Cardiac muscle cell (in vitro differentiated cells and primary cell): ENCODE measurements around the gene ZIC1. TPM values are rescaled to one million over a fixed set of nuclear protein-coding genes. Genes with fewer than 3 reads are reported as not detected.

ENCODE experiments used
- DNase-seq, 2 donors: peaks; one replicate each; pipeline versions ENCODE4 v3.0.0 to v3.0.0-alpha.2; 2010 to 2017; ENCODE audit warnings: low read depth in 1 of 2, low spot score in 1 of 2
- H3K27ac ChIP-seq: fragments of 200-600 bp; sonication (generic); 2 replicates; pipeline ENCODE4 v1.5.1; 2016
- H3K27me3 ChIP-seq: fragments of 200-600 bp; sonication (generic); 2 replicates; pipeline ENCODE4 v1.6.0; 2016; ENCODE audit warnings: control low read depth
- H3K36me3 ChIP-seq: fragments of 200-600 bp; sonication (generic); 2 replicates; pipeline ENCODE4 v1.5.1; 2016; ENCODE audit warnings: control low read depth
- H3K4me1 ChIP-seq: fragments of 200-600 bp; sonication (generic); 2 replicates; pipeline ENCODE4 v1.8.1; 2017; ENCODE audit warnings: low read depth, mild to moderate bottlenecking, mixed run types
- H3K4me3 ChIP-seq: fragments of 200-600 bp; sonication (generic); 2 replicates; pipeline ENCODE4 v1.5.1; 2016; ENCODE audit warnings: mild to moderate bottlenecking
- H3K9me3 ChIP-seq: fragments of 200-600 bp; sonication (generic); 2 replicates; pipeline ENCODE4 v1.5.1; 2017; ENCODE audit warnings: low read depth, mild to moderate bottlenecking, control low read depth
- polyA plus RNA-seq: library from polyadenylated mRNA; unstranded; fragments of >200 nt; fragmentation: Nextera tagmentation; extraction: Ambion mirVana; gene quantifications from 2 replicates; pipeline ENCODE4 v1.2.1, GENCODE V29; 2016
- total RNA-seq: library from RNA; depleted of rRNA; stranded (reverse); fragments of >200 nt; gene quantifications from 2 replicates; pipeline ENCODE4 v1.2.3, GENCODE V29; 2016
- TF ChIP-seq, protein P1 (sequence below): IDR thresholded peaks from 2 replicates; pipeline ENCODE4 v1.5.1; 2012; ENCODE audit warnings: low read depth, mild to moderate bottlenecking, low read length

ZIC1 gene
- total and polyA plus RNA-seq, 2 experiments from 2014 or later = 0.35 TPM; not detected in 1

DNA sequence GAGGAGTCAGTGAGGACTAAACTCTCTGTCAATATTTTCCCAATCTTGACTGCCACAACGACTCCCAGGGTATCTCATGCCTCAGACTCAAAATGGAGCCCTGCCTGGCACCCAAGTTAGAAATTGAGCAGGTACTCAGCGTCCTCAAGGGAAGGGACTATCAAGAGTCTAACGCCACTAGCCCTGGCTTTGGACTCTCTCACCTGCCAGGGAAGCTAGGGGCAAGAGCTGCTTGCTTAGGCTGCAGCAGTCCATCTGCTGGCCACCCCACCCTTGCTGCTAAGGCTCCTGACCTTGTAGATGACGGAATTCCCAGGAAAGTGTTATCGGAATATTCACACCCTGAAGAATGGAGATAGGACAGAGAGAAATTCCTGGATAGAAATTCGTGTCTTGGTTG, 35.9 kb upstream of the ZIC1 start:
- H3K27me3 ChIP-seq = peaks cover 100% of the 10 kb centered on the region
- no peaks in the 10 kb centered on the region for H3K9me3 ChIP-seq
- H3K4me1 ChIP-seq = no peaks in the 10 kb centered on the region
- H3K36me3 ChIP-seq = no peaks in the 10 kb centered on the region
- no peak overlapping the region for H3K27ac ChIP-seq
- H3K4me3 ChIP-seq = no peak overlapping the region
- no peak for DNase-seq
- TF ChIP-seq, protein P1, sequence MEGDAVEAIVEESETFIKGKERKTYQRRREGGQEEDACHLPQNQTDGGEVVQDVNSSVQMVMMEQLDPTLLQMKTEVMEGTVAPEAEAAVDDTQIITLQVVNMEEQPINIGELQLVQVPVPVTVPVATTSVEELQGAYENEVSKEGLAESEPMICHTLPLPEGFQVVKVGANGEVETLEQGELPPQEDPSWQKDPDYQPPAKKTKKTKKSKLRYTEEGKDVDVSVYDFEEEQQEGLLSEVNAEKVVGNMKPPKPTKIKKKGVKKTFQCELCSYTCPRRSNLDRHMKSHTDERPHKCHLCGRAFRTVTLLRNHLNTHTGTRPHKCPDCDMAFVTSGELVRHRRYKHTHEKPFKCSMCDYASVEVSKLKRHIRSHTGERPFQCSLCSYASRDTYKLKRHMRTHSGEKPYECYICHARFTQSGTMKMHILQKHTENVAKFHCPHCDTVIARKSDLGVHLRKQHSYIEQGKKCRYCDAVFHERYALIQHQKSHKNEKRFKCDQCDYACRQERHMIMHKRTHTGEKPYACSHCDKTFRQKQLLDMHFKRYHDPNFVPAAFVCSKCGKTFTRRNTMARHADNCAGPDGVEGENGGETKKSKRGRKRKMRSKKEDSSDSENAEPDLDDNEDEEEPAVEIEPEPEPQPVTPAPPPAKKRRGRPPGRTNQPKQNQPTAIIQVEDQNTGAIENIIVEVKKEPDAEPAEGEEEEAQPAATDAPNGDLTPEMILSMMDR = no peak

DNA sequence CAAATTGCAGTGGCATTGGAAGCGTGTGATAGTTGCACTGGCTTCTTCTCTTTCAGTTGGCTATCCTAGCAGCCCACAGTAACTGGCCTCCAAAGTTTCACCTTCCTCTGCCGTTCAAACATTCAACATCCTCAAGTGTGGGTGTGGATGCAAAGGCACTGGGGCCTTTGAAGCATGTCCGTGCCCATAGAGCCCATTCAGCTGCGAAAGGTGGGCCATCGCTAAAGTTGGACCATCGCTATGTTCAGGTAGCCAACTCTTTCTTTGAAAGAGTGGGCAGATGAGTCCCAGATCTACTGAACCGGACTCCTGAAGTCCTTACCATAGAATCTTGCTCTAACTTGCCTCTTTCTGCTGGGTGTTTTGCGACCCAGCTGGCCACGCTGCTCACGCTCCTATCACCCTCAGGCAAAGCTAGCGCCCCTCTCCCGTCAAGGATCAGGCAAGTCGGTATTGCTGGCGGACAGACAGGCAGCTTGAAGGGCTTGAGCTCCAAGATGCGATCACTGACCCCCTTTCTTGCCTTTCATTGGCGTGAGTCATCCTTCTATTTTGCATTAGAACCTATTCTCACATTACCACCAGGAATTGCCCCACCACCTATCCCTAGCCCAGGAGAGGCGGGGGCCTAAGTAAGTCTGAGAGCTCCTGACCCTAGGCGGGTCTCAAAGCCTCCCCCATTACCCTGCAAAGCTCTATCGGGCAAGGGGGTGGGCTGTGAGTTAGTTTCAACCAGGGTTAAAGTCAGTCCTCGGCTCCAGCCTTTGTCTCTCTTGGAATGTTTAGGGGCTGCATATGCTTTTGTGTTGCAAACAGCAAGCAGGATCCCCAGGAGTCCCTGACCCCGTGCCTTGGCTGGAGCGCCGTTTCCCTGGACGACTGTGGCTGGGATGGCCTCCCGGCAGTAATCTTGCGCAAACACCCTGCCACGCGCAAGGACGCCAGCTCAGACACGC, 31.5 kb upstream of the ZIC1 start:
- H3K27me3 ChIP-seq = peaks cover 100% of the 10 kb centered on the region
- no peaks in the 10 kb centered on the region for H3K9me3 ChIP-seq
- H3K27ac ChIP-seq = no peak overlapping the region
- H3K4me3 ChIP-seq = no peak overlapping the region
- DNase-seq = no peak
- H3K36me3 ChIP-seq = no peaks in the 10 kb centered on the region
- TF ChIP-seq, protein P1 = no peak
- no peaks in the 10 kb centered on the region for H3K4me1 ChIP-seq

DNA sequence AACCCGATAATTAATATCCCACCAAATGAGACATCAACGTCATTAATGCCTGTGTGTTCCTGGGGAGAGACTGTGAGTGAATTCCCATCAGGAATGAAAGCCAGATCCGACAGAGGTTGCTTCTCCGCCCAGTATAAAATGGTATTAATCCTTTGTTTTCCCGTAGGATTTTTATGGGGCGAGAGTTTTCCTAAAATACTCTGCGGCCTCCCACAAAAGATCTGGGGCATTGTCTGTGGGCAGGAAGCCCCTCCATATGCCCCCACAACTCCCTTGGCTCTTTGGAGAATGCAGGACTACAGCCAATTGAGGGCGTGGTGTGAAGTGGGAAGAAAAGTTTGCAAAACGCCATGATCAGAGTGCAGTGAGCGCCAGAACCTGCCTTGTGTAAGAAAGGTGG, 29.5 kb upstream of the ZIC1 start:
- Histone ChIP-seq H3K9me3 (no peaks in the 10 kb centered on the region), H3K27ac (no peak overlapping the region), H3K4me1 (no peaks in the 10 kb centered on the region), H3K27me3 (peaks cover 100% of the 10 kb centered on the region), H3K36me3 (no peaks in the 10 kb centered on the region), H3K4me3 (no peak overlapping the region)
- no peak for DNase-seq
- TF ChIP-seq, protein P1 = no peak

DNA sequence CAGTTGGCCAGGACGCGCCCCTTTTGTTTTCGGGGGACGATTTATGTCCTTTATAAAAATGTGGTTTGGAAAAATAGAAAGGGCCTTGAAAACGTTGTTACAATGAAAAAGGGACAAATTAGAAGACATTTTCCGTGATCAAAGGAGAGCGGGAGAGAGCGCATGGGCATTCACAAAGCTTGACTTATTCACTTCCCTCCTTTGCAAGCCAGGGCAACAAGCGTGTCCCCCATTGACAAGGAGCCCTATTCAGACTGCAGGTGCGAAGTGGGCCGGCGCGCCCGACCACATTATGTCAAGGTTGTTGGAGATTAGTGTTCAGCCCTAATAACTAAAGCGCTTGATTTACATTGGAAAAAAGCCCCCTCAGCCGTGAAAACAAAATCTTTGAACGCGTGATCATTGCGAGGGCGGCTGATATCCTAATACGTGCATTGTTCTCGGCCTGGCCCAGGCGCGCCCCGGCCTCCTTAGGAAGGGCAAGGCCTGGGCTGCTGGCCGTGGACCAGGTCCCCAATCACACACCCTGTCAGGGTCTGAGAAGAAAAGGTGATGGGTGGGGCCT, 28.7 kb upstream of the ZIC1 start:
- DNase-seq = no peak

DNA sequence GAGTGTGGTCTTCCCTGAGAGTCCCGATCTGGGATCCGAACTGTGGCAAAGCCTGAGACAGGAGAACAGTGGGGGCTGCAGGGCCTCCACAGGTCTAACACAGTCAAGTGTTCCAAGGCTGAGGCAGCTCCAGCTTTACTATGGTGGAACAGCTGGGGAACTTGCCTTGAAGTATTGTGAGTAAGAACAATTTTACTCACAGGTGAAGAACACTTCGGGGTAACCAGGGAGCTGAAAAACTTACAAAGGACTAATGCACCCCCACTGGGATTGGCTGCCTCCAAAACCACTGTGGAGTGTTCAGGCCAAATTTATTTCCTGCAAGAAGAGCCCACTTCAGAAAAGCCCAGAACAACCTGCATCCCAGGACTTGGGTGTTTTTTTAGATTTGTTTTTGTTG, 28.2 kb upstream of the ZIC1 start:
- no peak for DNase-seq
- peaks cover 100% of the 10 kb centered on the region for H3K27me3 ChIP-seq
- no peaks in the 10 kb centered on the region for H3K36me3 ChIP-seq
- no peaks in the 10 kb centered on the region for H3K9me3 ChIP-seq
- TF ChIP-seq, protein P1 = no peak
- no peak overlapping the region for H3K27ac ChIP-seq
- H3K4me3 ChIP-seq = no peak overlapping the region
- H3K4me1 ChIP-seq = no peaks in the 10 kb centered on the region

More for the DNA sequence above, 28.7 kb upstream of the ZIC1 start:
- no peak overlapping the region for H3K27ac ChIP-seq
- H3K4me1 ChIP-seq = no peaks in the 10 kb centered on the region
- no peaks in the 10 kb centered on the region for H3K9me3 ChIP-seq
- H3K36me3 ChIP-seq = no peaks in the 10 kb centered on the region
- TF ChIP-seq, protein P1 = no peak
- no peak overlapping the region for H3K4me3 ChIP-seq
- H3K27me3 ChIP-seq = peaks cover 100% of the 10 kb centered on the region
